T47D (cell line): ENCODE measurements around the gene GTPBP8.
A peak's percentile ranks its signal among the peaks of the same experiment; 100 is the strongest.
"Not testable (repeated sequence)": the region's sequence is repeated elsewhere in the genome, so short reads cannot be mapped to it uniquely, and the experiment has no call there.

ENCODE experiments used
- DNase-seq, 2 experiments: peaks; one replicate each; pipeline versions ENCODE4 v3.0.0 to v3.0.0-alpha.2; 2011 to 2012; ENCODE audit warnings: low read depth in 1 of 2, low spot score in 1 of 2
- JUND ChIP-seq: IDR thresholded peaks from 2 replicates; pipeline ENCODE4 v1.6.1; 2012; ENCODE audit warnings: low read depth
- in situ Hi-C: cut with HindIII; loops from 2 replicates; pipeline ENCODE4 v1.10.0; 2016; ENCODE audit warnings: low sequenced_read_pairs, low pct_unique_long_range_greater_than_20kb

GTPBP8 gene

GRCh38 chr3:113006359-113007056 is 15.7 kb downstream of the GTPBP8 start:
- in situ Hi-C loops: no loop called here
- TF ChIP-seq JUND: no peak
- DNase-seq: no peak

GRCh38 chr3:113008117-113008516 is 17.3 kb downstream of the GTPBP8 start:
- no peak for TF ChIP-seq JUND
- no peak for DNase-seq
- in situ Hi-C loops: no loop called here

- in situ Hi-C loops: no loop called here
- DNase-seq: no peak
- no peak for TF ChIP-seq JUND
Measured at GRCh38 chr3:113013593-113013992, 22.8 kb downstream of the GTPBP8 start.

- peak in 1 of 2 experiments; percentile 3 for DNase-seq
- in situ Hi-C loops: no loop called here
- no peak for TF ChIP-seq JUND
Measured at GRCh38 chr3:113018536-113019181, 27.9 kb downstream of the GTPBP8 start.

- in situ Hi-C loops: no loop called here
- DNase-seq: peak; percentile 86 to 93
- TF ChIP-seq JUND: no peak
Measured at GRCh38 chr3:113019182-113020137, 28.7 kb downstream of the GTPBP8 start.

GRCh38 chr3:113021471-113021870 is 30.7 kb downstream of the GTPBP8 start:
- no peak for TF ChIP-seq JUND
- no peak for DNase-seq
- in situ Hi-C loops: no loop called here

GRCh38 chr3:113034011-113034410 is 43.2 kb downstream of the GTPBP8 start:
- no peak for DNase-seq
- in situ Hi-C loops: no loop called here
- no peak for TF ChIP-seq JUND

- peak; percentile 75 to 83 for DNase-seq
- no peak for TF ChIP-seq JUND
- in situ Hi-C loops: no loop called here
Measured at GRCh38 chr3:113035387-113035982, 44.7 kb downstream of the GTPBP8 start.

- TF ChIP-seq JUND: no peak
- in situ Hi-C loops: no loop called here
- no peak for DNase-seq
Measured at GRCh38 chr3:113038328-113038727, 47.5 kb downstream of the GTPBP8 start.

GRCh38 chr3:113039546-113039945 is 48.8 kb downstream of the GTPBP8 start:
- DNase-seq: no peak
- TF ChIP-seq JUND: no peak
- in situ Hi-C loops: no loop called here

- in situ Hi-C loops: no loop called here
- DNase-seq: no peak
- TF ChIP-seq JUND: no peak
Measured at GRCh38 chr3:113040231-113040630, 49.4 kb downstream of the GTPBP8 start.

GRCh38 chr3:113043686-113044085 is 52.9 kb downstream of the GTPBP8 start:
- no peak for TF ChIP-seq JUND
- in situ Hi-C loops: no loop called here
- DNase-seq: no peak

- DNase-seq, in situ Hi-C loops: not testable (repeated sequence)
Measured at GRCh38 chr3:113046186-113046965, 55.6 kb downstream of the GTPBP8 start.
